Measurements from ENCODE around the gene CDYL. TPM values are rescaled to one million over a fixed set of nuclear protein-coding genes. Genes with fewer than 3 reads are reported as not detected.

The CDYL gene
- total RNA-seq, 4 donors from 2014 or later = 41.9 to 52.3 (median 45.7) TPM

- no peak for DNase-seq (ENCODE audit: extremely low spot score)
- Histone ChIP-seq H3K27ac (replicated peaks in 1 of 4) (no peak overlapping the region), H3K4me3 (no peak overlapping the region), H3K9me3 (peaks cover 0 to 3% (median 0%) of the 10 kb centered on the region in 4 donors), H3K36me3 (no peaks in the 10 kb centered on the region), H3K4me1 (peaks cover 15 to 48% (median 39%) of the 10 kb centered on the region in 4 donors), H3K27me3 (no peaks in the 10 kb centered on the region)
- 81% methylated on average over 13 of the region's 18 CpGs for whole genome bisulfite sequencing
- TF ChIP-seq CTCF (IDR thresholded peaks at IDR 0.05) = peak; percentile 53 to 72 (median 56)
- no peak for TF ChIP-seq POLR2A (IDR thresholded peaks at IDR 0.05; ENCODE audit: low read depth)
- intact Hi-C loops (cut with DNase I) = no loop called here
Measured at GRCh38 chr6:4805553-4806336, 29.5 kb downstream of the CDYL start.

DNA sequence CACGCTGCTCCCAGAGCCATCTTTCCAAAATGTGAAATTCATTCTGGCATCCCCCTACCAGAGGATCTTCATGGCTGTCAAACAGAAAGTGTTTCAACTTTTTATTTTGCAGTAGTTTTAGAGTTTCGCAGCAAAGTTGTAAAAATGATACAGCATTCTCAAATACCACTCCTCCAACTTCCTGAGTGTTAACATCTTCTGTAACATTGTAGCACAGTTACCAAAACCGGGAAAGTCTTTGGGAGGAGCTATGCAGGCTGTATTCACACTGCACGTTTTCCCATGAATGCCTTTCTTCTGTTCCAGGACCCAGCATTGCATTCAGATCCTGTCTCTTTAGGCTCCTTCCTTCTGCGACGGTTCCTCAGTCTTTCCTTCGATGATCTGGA is 30.1 kb downstream of the CDYL start:
- Histone ChIP-seq H3K27ac (replicated peaks in 1 of 4) (no peak overlapping the region), H3K36me3 (no peaks in the 10 kb centered on the region), H3K4me3 (no peak overlapping the region), H3K4me1 (peaks cover 15 to 53% (median 45%) of the 10 kb centered on the region in 4 donors), H3K9me3 (no peaks in the 10 kb centered on the region), H3K27me3 (no peaks in the 10 kb centered on the region)
- intact Hi-C loops (cut with DNase I) = no loop called here
- WGBS = 55% methylated on average over 7 of the region's 7 CpGs
- TF ChIP-seq POLR2AphosphoS5 (IDR thresholded peaks at IDR 0.05) = no peak
- TF ChIP-seq POLR2A (IDR thresholded peaks at IDR 0.05; ENCODE audit: low read depth) = no peak
- no peak for TF ChIP-seq EP300 (IDR thresholded peaks at IDR 0.05)
- no peak for DNase-seq (ENCODE audit: extremely low spot score)

- Histone ChIP-seq H3K9me3 (no peaks in the 10 kb centered on the region), H3K27ac (replicated peaks in 1 of 4) (no peak overlapping the region), H3K36me3 (no peaks in the 10 kb centered on the region), H3K4me1 (peaks cover 15 to 57% (median 49%) of the 10 kb centered on the region in 4 donors), H3K27me3 (no peaks in the 10 kb centered on the region), H3K4me3 (no peak overlapping the region)
- no peak for DNase-seq (ENCODE audit: extremely low spot score)
- TF ChIP-seq EP300 (IDR thresholded peaks at IDR 0.05) = no peak
- TF ChIP-seq CTCF (IDR thresholded peaks at IDR 0.05) = no peak
- TF ChIP-seq POLR2A (IDR thresholded peaks at IDR 0.05; ENCODE audit: low read depth) = no peak
- TF ChIP-seq POLR2AphosphoS5 (IDR thresholded peaks at IDR 0.05) = no peak
- intact Hi-C loops (cut with DNase I) = no loop called here
- 76% methylated on average over 8 of the region's 9 CpGs for WGBS
Measured at GRCh38 chr6:4806791-4807190, 30.6 kb downstream of the CDYL start.

GRCh38 chr6:4808396-4808795 is 32.2 kb downstream of the CDYL start:
- H3K9me3 ChIP-seq = no peaks in the 10 kb centered on the region
- H3K4me1 ChIP-seq = peaks cover 15 to 49% (median 44%) of the 10 kb centered on the region in 4 donors
- no peak overlapping the region for H3K4me3 ChIP-seq
- TF ChIP-seq POLR2A (IDR thresholded peaks at IDR 0.05; ENCODE audit: low read depth) (no peak), CTCF (IDR thresholded peaks at IDR 0.05) (no peak)
- WGBS = 96% methylated on average over 6 of the region's 6 CpGs
- H3K27ac ChIP-seq (replicated peaks in 1 of 4) = no peak overlapping the region
- no peaks in the 10 kb centered on the region for H3K36me3 ChIP-seq
- DNase-seq (ENCODE audit: extremely low spot score) = no peak
- intact Hi-C loops (cut with DNase I) = no loop called here
- H3K27me3 ChIP-seq = no peaks in the 10 kb centered on the region

GRCh38 chr6:4809999-4810918 is 34.1 kb downstream of the CDYL start:
- H3K27ac ChIP-seq (replicated peaks in 1 of 4) = no peak overlapping the region
- no peak for TF ChIP-seq POLR2AphosphoS5 (IDR thresholded peaks at IDR 0.05)
- TF ChIP-seq CTCF (IDR thresholded peaks at IDR 0.05) = no peak
- no peak for TF ChIP-seq POLR2A (IDR thresholded peaks at IDR 0.05; ENCODE audit: low read depth)
- no peak for TF ChIP-seq EP300 (IDR thresholded peaks at IDR 0.05)
- no peaks in the 10 kb centered on the region for H3K27me3 ChIP-seq
- intact Hi-C loops (cut with DNase I) = no loop called here
- H3K4me3 ChIP-seq = no peak overlapping the region
- H3K36me3 ChIP-seq = no peaks in the 10 kb centered on the region
- WGBS = 84% methylated on average over 5 of the region's 5 CpGs
- H3K4me1 ChIP-seq = peaks cover 6 to 49% (median 43%) of the 10 kb centered on the region in 4 donors
- H3K9me3 ChIP-seq = no peaks in the 10 kb centered on the region
- no peak for DNase-seq (ENCODE audit: extremely low spot score)
